HG03103 (cell line): ENCODE measurements around the gene ABHD8.

ENCODE experiments used
- ATAC-seq: cut with Tn5 transposase; IDR thresholded peaks from one replicate; pipeline ENCODE4 v1.9.1; 2021; ENCODE audit warnings: low read depth; ENCODE audit not compliant: unreplicated experiment

ABHD8 gene

DNA sequence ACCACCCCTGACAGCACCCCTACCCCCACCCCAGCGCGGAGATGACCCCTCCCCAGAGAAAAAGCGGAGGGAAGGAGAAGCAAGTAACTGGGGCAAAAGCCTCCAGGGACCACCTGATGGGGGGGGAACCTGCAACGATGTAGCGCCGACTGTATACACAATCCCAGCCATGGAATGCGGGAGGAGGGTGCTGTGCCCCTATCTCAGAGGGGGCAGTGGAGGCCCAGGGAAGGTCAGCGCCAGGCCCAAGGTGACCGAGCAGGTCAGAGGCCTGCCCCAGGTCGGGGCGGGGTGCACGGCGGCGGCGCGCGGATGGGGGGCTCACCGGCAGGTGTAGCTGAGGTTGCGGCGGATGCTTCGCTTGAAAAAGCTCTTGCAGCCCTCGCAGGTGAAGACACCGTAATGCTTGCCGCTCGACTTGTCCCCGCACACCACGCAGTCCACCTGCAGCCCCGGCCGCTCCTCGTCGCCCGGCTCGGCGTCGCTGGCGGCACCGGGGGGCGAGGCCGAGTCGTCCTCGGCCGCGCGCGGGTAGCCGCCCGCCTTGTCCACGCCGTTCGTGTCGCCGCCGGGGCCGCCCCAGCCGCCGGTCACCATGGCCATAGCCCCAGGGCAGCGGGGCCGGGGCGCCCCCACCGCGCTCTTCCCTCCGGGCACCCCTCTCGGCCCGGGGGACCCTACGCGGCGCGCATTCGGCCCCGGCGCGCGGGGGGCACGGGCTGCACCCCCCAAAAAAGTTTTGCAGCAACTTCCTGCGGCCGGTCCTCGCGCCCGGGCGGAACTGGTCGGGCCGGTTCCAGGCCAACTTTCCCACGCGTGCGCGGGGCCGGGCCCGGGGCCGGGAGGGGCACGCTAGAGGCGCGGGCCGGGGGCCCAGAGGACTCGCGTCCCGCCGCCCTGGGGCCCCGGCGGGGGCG lies 58.3 kb downstream of the ABHD8 start:
- no peak for ATAC-seq

- no peak for ATAC-seq
Observed at GRCh38 chr19:17243830-17244617, 59.2 kb downstream of the ABHD8 start.

GRCh38 chr19:17243211-17243829 lies 59.9 kb downstream of the ABHD8 start:
- ATAC-seq, result no peak

- no peak for ATAC-seq
Observed at GRCh38 chr19:17242431-17243208, 60.6 kb downstream of the ABHD8 start.
